Measurements from ENCODE around the gene NOP14.

The NOP14 gene

GRCh38 chr4:2963175-2963965 lies at the start of gene NOP14, which contains the start of gene GRK4:
Gene NOP14 (minus strand): TSS chr4:2963406. CDS start chr4:2963319, 87 bp downstream.
Gene GRK4 (plus strand): TSS chr4:2963571. CDS start chr4:2964071, 500 bp downstream.
- Mint-ChIP-seq H3K4me1 (peaks cover 48% of the 10 kb centered on the region), H3K27me3 (ENCODE audit: low read depth, poor library complexity) (peaks cover 6% of the 10 kb centered on the region), H3K4me3 (peak within 1 kb of the TSS; percentile 93), H3K9me3 (no peaks in the 10 kb centered on the region), H3K27ac (peak within 1 kb of the TSS; percentile 99), H3K36me3 (ENCODE audit: low read depth) (peaks cover 9% of the 10 kb centered on the region)
- DNase-seq: peak; percentile 95
- peak; percentile 20 for TF ChIP-seq CTCF (IDR thresholded peaks at IDR 0.05)

- no peaks in the 10 kb centered on the region for H3K36me3 Mint-ChIP-seq (ENCODE audit: low read depth)
- no peak for DNase-seq
- peaks cover 9% of the 10 kb centered on the region for H3K4me1 Mint-ChIP-seq
- peaks cover 3% of the 10 kb centered on the region for H3K27me3 Mint-ChIP-seq (ENCODE audit: low read depth, poor library complexity)
- no peak for TF ChIP-seq CTCF (IDR thresholded peaks at IDR 0.05)
- H3K4me3 Mint-ChIP-seq: no peak overlapping the region
- no peaks in the 10 kb centered on the region for H3K9me3 Mint-ChIP-seq
- H3K27ac Mint-ChIP-seq: no peak overlapping the region
These were observed 48.4 kb upstream of the NOP14 start for GRCh38 chr4:3011456-3012220.

DNA sequence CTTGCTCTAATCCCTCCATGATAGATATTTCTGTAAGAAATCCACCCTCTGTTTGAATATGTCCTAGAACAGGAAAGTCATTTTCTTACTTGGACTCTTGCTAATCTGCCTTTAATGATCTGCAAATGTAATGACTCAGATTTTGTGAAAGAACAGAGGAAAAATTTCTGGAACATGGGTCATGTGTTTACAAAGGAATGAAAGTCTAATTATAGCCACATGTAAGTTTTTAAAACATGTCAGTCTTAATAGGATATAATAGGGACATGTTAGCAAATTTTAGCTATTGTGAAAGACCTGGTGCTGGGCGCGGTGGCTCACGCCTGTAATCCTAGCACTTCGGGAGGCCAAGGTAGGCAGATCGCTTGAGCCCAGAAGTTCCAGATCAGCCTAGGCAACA lies 47.8 kb upstream of the NOP14 start:
- Mint-ChIP-seq H3K36me3 (ENCODE audit: low read depth) (no peaks in the 10 kb centered on the region), H3K4me3 (no peak overlapping the region), H3K27ac (no peak overlapping the region), H3K4me1 (peaks cover 9% of the 10 kb centered on the region), H3K9me3 (no peaks in the 10 kb centered on the region), H3K27me3 (ENCODE audit: low read depth, poor library complexity) (peaks cover 3% of the 10 kb centered on the region)
- TF ChIP-seq CTCF (IDR thresholded peaks at IDR 0.05): no peak
- no peak for DNase-seq

DNA sequence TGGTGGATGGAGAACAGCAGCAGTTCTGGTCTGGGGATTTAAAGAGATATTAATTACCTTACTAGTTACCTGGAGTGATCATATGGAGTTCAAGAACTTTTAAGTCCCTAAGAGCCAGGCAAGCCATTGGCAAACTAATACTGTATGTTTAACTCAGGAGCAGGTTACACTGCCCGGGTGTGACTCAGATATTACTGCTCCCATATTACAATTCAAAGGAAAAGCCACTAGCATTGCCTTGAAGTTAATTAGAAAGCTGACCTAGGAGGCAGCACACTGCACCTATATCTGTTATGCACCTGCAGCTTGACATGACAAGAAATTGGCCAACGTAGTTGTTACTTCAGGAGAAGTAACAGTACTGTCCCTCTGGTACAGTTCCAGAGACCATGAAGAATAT lies 47.4 kb upstream of the NOP14 start:
- Mint-ChIP-seq H3K36me3 (ENCODE audit: low read depth) (no peaks in the 10 kb centered on the region), H3K27me3 (ENCODE audit: low read depth, poor library complexity) (peaks cover 3% of the 10 kb centered on the region), H3K27ac (no peak overlapping the region), H3K4me3 (no peak overlapping the region), H3K4me1 (peaks cover 9% of the 10 kb centered on the region), H3K9me3 (no peaks in the 10 kb centered on the region)
- no peak for TF ChIP-seq CTCF (IDR thresholded peaks at IDR 0.05)
- no peak for DNase-seq

DNA sequence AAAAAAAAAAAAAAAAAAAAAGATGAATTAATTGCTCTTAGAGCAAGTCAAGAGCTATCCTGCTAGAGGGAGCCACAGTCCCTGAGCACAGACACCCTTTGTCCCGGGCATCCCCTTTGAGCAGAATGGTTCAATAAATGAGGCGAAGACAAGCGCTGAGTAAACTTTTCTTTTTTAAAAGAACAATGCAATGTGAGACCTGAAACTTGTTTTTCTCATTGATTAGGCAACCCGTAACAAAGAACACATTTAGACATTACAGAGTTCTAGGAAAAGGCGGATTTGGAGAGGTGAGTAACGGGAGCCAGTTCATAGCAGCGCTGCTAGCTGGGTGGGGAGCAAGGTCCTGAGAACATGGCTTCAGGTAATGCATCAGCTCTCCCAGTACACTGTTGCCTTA lies 46.2 kb upstream of the NOP14 start:
- Mint-ChIP-seq H3K27me3 (ENCODE audit: low read depth, poor library complexity) (peaks cover 3% of the 10 kb centered on the region), H3K9me3 (no peaks in the 10 kb centered on the region), H3K4me1 (peaks cover 9% of the 10 kb centered on the region), H3K4me3 (no peak overlapping the region), H3K36me3 (ENCODE audit: low read depth) (no peaks in the 10 kb centered on the region), H3K27ac (no peak overlapping the region)
- no peak for TF ChIP-seq CTCF (IDR thresholded peaks at IDR 0.05)
- no peak for DNase-seq
